GM18517 (cell line): ENCODE measurements around the gene MEX3D.

Source experiments
- ATAC-seq: cut with Tn5 transposase; IDR thresholded peaks from one replicate; pipeline ENCODE4 v1.9.1; 2021; ENCODE audit warnings: mild to moderate bottlenecking, moderate library complexity; ENCODE audit not compliant: unreplicated experiment

Gene MEX3D

DNA sequence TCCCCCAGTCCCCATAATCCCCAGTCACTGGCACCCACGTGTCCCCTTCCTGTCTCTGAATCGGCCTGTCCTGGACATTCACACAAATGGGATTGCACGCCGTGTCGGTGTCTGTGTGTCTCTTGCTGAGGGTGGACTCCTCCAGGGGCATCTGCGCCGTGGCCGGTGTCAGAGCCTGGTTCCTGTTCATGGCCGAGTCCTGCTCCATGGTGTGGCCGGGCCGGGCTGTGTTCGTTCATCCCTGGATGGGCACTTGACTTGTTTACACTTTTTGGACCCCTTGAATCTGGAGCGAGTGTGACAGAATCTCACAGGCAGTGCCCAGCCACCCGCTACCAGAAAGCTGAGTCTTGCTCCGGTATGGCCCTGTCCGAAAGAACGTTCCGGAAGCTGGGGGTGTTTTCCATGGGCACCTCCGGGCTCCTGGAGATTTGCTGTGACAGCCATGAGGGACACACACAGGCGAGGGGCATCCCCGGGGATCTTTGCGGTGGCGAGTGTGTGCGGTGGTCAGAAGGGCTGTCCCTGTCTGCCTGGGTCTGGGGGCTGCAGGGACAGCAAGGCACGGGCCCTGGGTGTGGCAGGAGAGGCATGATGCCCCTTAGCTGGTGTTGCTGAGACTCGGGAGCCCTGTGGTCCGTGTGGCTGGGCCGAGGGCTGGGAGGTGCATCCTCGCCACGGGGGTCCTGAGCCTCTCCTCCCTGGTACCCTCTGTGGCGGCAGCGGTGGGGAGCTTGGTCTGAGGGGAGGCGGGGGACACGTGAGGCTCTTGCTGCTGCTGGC is 6.4 kb upstream of the MEX3D start:
- no peak for ATAC-seq

DNA sequence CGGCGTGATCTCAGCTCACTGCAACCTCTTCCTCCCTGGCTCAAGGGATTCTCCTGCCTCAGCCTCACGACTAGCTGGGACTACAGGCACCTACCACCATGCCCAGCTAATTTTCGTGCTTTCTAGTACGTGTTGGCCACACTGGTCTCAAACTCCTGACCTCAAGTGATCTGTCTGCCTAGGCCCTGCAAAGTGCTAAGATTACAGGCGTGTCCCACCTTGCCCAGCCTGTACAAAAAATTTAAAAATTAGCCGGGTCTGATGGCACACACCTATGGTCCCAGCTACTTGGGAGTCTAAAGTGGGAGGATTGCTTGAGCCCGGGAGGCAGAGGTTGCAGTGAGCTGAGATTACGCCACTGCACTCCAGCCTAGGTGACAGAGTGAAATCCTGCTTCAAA is 4.7 kb upstream of the MEX3D start:
- ATAC-seq, result no peak

DNA sequence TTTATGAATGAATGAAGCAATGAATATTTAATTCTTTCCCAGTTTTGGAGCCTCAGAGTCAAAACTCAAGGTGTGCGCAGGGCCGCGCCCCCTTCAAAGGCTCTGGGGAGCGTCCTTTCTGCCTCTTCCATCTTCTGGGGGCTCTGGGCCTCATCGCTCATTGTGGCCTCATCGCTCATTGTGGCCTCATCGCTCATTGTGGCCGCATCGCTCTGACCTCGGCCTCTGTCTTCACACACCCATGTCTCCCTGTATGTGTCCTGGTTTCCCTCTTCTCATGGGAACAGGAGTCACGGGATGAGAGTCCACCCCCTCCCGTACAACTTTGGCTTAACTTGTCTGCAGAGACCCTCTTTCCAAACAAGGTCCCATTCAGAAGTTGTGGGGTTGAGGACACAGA is 3.2 kb upstream of the MEX3D start:
- ATAC-seq, result no peak

DNA sequence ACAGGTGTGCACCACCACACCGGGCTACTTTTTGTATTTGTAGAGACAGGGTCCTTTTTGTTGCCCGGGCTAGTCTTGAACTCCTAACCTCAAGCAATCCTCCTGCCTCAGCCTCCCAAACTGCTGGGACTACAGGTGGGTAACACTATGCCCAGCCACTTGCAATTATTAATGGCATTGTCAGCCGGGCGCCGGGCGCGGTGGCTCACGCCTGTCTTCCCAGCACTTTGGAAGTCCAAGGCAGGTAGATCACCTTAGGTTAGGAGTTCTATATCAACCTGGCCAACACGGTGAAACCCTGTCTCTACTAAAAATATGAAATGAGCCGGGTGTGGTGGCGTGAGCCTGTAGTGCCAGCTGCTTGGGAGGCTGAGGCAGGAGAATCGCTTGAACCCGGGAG is 2.7 kb upstream of the MEX3D start:
- ATAC-seq, result no peak

DNA sequence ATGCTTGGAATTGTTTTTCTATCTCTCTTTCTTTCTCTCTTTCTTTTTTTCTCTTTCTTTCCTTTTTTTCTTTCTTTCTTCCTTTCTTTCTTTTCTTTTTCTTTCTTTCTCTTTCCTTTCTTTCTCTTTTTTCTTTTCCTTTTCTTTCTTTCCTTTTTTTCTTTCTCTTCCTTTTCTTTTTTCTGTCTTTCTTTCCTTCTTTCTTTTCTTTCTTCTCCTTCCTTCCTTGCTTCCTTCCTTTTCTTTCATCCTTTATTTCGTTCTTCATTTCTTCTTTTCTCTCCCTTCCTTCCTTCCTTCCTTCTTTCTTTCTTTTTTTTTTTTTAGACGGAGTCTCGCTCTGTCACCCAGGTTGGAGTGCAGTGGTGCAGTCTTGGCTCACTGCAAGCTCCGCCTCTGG is 1.9 kb upstream of the MEX3D start:
- no peak for ATAC-seq

DNA sequence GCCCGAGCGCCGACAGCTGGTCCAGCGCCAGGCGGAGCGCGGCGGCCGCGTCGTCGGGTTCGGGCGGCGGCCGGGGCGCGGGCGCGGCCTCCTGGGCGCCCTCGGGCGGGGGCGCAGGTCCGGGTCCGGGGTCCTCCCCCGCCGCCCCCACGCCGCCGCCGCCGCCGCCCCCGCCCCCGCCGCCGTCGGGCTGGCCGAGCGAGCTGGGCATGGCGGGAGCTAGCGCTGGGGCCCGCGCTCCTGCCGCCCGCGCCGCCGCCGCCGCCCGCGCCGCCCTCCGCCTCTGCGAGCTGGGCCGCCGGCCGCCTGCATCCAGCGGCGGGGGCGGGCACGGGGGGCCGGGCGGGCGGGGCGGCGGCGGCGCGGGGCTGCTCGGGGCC is 287 bp downstream of the MEX3D start:
- no peak for ATAC-seq

DNA sequence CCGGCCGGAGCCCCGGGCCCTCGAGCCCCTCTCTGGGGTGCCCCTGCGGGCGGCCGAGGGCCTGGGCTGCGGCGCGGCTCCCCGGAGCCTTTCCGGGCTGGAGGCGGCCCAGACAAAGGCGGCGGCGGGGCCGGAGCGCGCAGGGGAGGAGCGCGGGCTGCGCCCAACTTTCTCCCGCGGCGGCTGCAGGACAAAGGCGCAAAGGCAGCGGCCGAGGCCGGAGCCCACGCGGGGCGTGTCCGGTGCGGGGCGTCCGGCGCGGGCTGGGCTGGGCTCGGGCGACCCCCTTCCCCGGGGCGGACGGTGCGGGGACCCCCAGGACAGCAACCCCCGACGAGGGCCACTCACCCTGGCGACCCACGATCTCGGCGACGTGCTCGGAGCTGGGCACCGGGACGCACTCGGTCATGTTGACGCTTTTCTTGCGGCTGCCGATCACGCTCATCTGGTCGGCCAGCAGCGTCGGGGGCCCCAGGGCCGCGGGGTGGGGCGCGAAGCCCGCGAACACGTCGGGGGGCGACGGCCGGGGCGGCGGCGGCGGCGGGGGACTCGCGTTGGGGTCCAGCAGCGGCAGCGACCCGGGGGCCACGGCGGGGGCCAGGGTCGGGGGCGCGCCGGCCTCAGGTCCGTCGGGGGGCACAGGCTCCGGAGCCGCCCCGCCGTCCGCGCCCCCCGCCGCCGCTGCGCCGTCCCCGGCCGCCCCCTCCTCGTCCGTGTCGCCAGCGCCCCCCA is 843 bp downstream of the MEX3D start:
- no peak for ATAC-seq

DNA sequence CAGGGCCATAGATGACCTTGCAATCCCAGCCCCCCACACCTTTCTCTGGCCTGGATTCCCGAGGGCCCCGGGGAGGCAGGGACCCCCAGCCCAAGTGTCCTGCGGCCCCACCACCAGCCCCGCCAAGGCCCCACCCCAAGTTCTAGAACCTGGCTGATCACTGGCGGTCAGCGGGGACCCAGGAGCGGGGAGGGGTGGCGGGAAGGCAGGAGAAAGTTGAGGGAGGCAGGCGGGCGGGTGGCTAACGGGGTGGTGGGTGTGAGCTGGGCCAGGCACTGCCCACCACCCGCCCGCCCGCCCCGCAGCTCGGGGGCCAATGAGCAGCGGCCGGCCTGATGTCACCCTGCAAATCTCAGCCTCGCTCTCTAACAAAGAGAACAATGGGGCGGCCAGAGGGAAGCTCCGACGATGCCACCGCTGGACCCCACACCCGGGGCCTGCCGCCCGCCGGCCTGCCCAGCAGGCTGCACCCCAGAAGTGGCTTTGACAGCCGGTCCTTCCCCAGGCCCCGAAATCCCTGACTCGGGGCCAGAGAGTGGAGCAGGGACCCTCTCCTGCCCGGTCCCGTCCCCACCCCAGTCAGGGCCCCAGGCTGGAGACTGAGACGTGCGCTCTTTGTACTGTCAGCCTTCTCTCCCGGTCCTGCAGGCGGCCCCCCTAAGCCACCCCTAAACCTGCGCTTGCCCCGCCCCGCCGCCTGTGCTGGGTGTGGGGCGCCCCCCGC is 1.6 kb downstream of the MEX3D start:
- ATAC-seq, result no peak

DNA sequence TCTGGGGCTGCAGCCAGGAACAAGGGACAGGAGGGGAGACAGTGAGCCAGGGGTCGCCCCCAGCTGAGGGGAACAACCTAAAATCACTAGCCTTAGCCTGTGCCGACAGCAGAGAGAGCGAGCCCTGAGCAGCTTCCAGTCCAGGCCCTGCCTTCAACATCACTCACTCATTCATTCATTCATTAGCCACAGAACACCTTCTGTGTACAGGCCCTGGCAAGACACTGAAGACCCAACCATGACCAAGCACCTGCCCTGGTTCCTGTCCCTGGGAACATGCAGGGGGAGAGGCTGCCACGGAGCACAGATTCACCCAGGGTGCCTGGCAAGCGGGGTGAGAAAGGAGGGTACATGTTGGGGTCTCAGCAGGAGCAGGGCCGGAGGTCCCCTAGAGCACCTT is 4.9 kb downstream of the MEX3D start:
- no peak for ATAC-seq

DNA sequence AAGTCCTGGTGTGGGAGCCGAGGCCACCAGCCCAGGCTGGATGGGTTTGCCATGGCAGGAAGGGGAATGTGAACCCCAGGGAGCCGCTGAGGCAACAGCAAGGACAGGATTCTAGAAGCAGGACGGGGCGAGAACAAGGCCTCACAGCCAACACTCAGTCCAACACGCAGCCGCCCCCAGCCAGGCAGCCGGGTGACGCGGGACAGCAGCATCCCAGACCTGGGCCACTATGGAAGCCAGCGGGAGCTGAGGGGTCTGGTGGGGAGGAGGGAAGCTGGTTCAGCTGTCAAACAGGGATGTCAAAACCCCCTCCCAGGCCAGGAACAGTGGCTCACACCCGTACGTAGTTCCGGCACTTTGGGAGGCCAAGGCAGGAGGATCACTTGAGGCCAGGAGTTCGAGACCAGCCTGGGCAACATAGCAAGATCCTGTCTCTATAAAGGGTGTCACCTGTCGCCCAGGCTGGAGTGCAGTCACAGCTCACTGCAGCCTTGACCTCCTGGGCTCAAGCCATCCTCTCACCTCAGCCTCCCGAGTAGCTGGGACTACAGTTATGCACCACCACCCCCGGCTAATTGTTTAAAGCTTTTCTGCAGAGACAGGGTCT is 6.8 kb downstream of the MEX3D start:
- no peak for ATAC-seq

DNA sequence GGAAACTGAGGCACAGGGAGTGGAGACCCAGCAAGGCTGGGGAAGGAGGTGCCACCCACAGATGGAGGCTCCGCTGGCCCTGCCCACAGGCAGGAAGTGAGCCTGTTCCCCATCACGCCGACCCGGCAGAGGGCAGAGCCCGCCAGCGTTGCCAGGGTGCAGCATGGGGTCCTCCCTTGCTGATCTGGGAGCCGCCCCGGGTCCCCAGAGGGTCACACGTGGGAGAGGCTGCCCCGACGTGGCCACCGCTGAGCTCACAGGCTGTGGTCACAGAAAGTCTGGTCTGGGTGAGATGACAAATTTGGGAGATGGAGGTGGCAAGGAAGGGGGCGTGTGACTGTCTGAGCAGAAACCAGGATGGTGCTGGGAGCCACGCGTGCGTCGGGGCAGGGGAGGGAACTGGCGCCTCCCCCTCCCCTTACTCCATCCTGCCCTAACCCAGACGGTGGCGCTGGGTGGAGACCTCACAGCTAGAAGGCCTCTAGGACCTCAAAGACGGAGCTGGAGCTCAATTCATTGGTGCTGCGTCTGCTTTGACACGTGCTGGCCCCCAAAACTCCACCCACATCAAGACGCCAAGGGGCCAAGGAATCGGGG is 7.7 kb downstream of the MEX3D start:
- no peak for ATAC-seq

DNA sequence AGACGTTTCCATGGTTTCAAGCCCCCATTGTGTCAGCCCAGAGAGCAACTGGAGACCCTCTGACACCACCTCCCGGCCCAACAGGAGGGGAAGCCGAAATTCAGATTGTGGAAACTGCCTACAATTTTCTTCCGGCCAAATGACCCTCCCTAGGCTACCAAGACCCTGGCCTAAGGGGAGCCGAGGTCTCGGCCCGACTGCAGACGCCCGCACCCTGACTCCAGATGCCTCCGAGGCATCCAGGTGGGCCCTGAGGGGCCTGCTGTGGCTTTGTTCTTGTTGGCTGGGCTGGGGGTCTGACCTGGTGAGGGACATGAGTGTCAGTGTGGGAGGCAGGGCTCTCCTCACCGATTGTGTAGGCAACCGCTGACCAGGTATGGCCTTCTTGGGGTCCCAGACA is 9.6 kb downstream of the MEX3D start:
- ATAC-seq, result no peak

DNA sequence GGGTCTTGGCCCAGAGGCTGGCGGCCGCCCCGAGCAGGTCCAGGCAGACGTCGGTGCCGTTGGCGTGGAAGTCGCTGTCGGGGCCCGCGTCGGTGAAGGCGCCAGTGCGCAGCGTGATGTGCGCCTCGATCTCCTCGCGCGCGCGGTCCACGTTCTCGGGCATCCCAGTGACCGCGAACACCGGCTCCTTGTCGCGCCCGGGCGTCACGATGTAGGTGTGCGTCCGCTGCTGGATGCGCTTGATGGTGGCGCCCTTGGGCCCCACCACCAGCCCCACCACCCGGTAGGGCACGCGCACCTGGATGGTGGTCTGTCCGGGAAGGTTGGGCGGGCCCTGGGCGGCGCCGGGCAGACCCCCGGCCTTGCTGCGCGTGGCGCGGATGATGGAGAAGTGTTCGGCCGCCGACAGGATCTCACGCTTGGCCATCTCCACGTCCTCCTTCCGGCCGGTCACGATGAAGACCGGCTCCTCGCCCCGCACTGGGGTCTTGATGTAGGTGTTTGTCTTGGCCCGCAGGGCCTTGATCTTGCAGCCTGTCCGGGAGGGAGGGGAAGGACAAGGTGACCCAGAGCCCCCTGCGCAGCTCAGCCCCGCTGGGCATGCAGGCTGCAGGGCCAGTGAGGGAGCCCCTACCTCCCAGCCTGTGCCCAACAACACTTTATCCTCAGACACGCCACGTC is 11.6 kb downstream of the MEX3D start:
- no peak for ATAC-seq

DNA sequence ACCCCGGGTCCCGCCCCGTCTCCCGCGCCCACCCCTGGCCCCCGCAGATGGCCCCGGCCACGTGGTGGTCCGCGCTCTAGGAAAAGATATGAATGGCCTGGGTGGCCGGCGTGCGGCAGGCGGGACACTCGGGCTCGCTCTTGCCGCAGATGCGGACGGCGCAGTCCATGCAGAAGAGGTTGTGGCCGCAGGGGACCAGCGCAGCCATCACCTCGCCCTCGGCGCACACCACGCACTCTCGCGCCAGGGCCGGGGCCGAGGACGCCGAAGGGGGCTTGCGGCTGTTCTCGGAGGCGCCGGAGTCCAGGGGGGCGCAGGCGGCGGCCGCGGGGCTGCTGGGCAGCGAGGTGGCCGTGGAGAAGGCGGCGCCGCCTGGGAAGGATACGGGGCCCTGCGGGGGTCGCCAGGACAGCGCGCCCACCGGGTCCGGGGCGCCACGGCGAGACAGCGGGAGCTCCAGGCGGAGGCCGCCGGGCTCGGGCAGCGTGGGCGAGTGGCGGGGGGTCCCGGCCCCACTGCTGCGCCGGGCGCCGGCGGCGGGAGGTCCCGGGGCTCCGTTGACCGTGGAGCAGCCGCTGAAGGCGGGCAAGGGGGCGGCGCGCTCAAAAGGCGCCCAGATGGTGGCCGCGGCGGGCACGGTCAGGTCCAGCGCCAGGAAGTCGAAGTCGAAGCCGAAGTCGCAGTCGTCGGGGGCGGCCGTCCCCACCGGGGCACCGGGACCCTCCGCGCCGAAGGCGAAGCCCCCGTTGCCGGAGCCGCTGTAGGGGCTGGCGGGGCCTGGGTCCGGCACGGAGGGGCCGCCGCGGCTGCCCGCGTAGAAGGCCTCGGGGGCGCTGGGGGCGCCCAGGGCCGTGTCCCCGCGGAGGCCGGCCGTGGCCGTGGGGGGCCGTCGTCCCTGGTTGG is 12.4 kb downstream of the MEX3D start:
- no peak for ATAC-seq

DNA sequence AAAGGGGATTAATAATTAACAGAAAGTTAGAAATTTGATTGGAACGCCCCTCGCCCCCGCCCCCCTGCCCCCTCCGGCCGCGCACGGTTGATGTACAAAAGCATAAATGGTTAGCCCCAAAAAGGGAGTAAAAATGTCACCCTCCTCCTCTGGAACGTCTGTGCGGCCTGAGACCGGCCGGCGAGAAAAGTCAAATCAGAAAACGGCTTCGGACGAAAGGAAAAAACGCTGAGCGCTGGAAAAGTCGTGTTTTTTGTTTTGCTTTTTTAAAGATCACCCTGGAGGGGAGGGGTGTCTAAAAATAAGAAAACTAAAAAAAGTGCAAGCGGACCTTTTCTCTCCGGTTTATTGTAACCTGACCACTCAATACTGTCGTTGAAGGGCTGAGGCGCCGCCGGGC is 13.2 kb downstream of the MEX3D start:
- ATAC-seq, result no peak

DNA sequence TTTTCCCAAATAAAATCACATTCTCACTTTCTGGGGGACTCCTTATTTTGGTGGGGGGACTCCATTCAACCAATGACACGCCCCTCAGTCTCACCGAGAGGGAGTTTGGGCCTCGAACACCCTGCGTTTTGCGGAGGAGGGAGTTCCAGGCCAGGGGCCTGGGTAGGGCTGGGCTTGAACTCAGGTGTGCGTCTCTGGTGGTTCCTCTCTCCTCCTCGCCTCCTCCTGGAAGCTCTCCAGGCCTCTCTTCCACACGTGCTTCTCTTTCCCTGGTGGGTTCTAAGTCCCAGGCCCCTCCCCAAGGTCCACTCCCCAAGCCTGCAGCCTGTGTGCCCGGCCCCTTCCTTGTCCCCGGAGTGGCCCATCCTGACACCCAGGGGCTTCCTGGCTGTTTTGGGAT is 14.7 kb downstream of the MEX3D start:
- no peak for ATAC-seq

DNA sequence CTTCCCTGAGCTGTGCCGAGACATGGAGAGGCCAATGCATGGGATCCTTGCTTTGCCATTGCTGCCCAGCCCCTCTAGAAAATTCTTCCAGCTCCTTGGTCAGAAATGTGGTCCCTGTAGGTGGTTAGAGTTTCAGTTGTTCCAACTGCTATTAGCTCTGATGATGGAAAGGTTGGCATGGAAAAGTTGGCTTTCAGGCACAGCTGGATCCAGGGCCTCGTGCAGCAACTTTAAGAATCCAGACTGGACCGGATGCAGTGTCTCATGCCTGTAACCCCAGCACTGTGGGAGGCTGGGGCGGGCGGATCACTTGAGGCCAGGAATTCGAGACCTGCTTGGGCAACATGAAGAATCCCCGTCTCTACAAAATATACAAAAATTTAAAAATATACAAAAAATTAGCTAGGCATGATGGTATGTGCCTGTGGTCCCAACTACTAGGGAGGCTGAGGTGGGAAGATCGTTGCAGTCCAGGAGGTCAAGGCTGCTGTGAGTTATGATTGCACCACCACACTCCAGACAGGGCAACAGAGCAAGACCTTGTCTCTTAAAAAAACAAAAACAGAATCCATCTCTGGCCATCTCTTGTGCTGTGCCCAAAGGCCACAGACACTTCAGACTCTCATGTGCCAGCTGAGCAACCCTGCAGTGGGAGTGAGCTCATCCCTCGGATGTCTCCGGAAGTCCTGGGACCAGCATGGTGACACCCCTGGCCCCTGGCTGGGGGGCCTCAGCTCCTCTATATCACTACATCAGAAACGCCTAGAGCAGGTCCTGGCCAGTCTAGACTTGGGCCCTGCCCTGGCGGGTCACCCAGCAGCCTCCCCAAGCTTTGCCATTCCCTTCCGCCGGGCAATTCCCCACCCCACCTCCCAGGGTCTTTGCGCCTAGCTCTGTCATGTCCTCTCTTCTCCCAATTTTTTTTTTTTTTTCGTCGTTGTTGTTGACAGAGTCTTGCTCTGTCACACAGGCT is 16.8 kb downstream of the MEX3D start:
- ATAC-seq, result no peak

DNA sequence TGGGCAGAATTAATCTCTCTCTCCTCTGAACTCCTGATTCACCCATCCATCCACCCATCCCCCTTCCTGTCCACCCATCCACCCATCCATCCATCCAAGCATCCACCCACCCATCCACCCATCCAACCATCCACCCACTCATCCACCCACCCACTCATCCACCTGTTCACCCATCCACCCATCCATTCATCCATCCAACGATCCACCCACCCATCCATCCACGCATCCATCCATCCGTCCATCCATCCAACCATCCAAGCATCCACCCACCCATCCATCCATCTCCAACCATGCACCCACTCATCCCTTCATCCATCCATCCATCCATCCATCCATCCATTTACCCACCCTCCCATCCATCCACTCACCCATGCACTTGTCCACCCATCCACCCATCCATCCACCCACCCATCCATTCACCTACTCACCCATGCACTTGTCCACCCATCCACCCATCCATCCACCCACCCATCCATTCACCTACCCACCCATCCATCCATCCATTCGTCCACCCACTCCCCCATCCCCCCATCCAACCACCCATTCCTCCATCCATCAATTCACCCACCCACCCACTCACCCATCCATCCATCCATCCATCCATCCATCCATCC is 18.7 kb downstream of the MEX3D start:
- no peak for ATAC-seq
